GM19240 (cell line): ENCODE measurements around the gene PPP2R5A.

Experiments
- DNase-seq: peaks from one replicate; pipeline ENCODE4 v3.0.0; 2011; ENCODE audit warnings: low spot score; ENCODE audit not compliant: insufficient read length

PPP2R5A gene

GRCh38 chr1:212410231-212410820 is 125.1 kb downstream of the PPP2R5A start:
- no peak for DNase-seq
